Spleen (tissue), 7 donors: ENCODE results near the gene KCNC3.

ENCODE experiments used
- POLR2A ChIP-seq, 3 donors: fragments of 450-650 bp; IDR thresholded peaks; one replicate each; pipeline ENCODE4 v1.5.1; 2017; ENCODE audit warnings: antibody characterized with exemption in 3 of 3, mild to moderate bottlenecking in 1 of 3
- POLR2AphosphoS5 ChIP-seq, 3 donors: sonication (generic); formaldehyde crosslinking; IDR thresholded peaks; one replicate each; pipeline ENCODE4 v1.5.1; 2017; ENCODE audit warnings: antibody characterized with exemption in 3 of 3
- TF ChIP-seq, protein P1 (sequence below), 11 experiments: fragments of 200-600 bp in 7 of 11; fragments of 450-650 bp in 4 of 11; sonication (generic) in 4 of 11; IDR thresholded peaks in 8 of 11; conservative IDR thresholded peaks in 3 of 11; 1 replicate in 7 of 11; 2 replicates in 4 of 11; pipeline versions ENCODE4 v1.4.0 to v1.8.0; 2016 to 2021; ENCODE audit warnings: antibody characterized with exemption in 11 of 11, inconsistent platforms in 4 of 11, mild to moderate bottlenecking in 1 of 11
- donor health status: DM: no; HTN: no; CAD: no; lungs with moderate emphysema.
- donor health status: DM: no; HTN: no; CAD: no.
- donor health status: DM: no; HTN: no; CAD: no.

DNA sequence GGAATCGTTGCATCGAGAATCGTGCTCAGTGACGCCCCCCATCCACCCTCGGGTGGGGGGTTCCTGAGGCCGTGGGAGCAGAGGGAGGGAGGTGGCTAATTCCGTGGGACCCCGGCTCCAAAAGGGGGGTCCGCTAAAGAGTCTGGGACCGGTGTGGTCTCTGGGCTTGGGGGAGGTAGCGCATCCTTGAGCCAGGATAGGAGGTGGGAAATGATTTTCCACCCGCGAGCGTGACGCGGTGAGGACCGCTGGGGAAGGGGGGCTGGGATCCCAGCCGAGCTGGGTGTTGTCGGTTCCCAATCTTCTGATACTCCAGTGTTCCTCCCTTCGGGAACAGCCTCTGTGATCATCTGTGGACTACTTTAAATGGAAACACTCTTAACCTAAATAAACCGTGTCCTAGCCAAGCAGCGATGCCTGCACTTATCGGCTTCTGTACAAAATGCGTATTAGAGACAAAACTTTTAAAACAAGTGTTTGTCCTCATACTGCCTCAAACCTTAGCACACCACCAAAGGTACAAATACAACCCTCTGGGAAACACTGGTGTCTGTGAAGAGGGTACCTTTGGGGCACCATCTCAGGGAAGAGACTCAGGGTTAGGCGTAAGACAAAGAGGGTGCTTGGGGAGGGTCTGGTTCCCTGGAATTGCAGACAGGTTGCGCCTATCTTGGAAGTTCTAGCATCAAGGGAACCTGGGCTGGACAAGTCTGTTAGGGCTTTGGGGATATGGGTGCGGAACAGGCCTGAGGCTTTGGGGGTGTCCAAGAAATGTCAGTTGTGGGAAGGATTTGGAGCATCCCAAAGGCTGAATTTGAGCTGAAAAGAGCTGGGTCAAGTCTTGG lies 16.0 kb downstream of the KCNC3 start:
- TF ChIP-seq, protein P1, sequence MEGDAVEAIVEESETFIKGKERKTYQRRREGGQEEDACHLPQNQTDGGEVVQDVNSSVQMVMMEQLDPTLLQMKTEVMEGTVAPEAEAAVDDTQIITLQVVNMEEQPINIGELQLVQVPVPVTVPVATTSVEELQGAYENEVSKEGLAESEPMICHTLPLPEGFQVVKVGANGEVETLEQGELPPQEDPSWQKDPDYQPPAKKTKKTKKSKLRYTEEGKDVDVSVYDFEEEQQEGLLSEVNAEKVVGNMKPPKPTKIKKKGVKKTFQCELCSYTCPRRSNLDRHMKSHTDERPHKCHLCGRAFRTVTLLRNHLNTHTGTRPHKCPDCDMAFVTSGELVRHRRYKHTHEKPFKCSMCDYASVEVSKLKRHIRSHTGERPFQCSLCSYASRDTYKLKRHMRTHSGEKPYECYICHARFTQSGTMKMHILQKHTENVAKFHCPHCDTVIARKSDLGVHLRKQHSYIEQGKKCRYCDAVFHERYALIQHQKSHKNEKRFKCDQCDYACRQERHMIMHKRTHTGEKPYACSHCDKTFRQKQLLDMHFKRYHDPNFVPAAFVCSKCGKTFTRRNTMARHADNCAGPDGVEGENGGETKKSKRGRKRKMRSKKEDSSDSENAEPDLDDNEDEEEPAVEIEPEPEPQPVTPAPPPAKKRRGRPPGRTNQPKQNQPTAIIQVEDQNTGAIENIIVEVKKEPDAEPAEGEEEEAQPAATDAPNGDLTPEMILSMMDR (IDR thresholded peaks at IDR 0.05 in 8 of 11, conservative IDR thresholded peaks at IDR 0.05 in 3 of 11) = no peak
- TF ChIP-seq POLR2AphosphoS5 (IDR thresholded peaks at IDR 0.05) = no peak
- TF ChIP-seq POLR2A (IDR thresholded peaks at IDR 0.05) = no peak
